PFSK-1 (cell line): Measurements from ENCODE around the gene DAPK1.

ENCODE experiments used
- POLR2AphosphoS5 ChIP-seq: IDR thresholded peaks from 2 replicates; pipeline ENCODE4 v1.6.1; 2012; ENCODE audit warnings: low read depth, mild to moderate bottlenecking, control low read depth, low read length, moderate library complexity
- REST ChIP-seq, 2 experiments: IDR thresholded peaks; 2 replicates each; pipeline versions ENCODE4 v1.6.1 to v1.8.0; 2011 to 2012; ENCODE audit warnings: low read depth in 2 of 2, low read length in 2 of 2, control low read depth in 1 of 2, inconsistent platforms in 1 of 2, mild to moderate bottlenecking in 1 of 2, moderate library complexity in 1 of 2; ENCODE audit not compliant: insufficient read depth in 1 of 2
- TAF1 ChIP-seq: IDR thresholded peaks from 2 replicates; pipeline ENCODE4 v1.6.1; 2012; ENCODE audit warnings: low read length, control low read depth, borderline replicate concordance; ENCODE audit not compliant: insufficient read depth

GRCh38 chr9:87567571-87567970 lies 69.9 kb downstream of the DAPK1 start:
- TF ChIP-seq REST (IDR thresholded peaks at IDR 0.05; ENCODE audit: insufficient read depth in 1 of 2, low read depth in 2 of 2, low read length in 2 of 2) (no peak), TAF1 (no peak), POLR2AphosphoS5 (no peak)
